Measurements from ENCODE around the gene THOP1. TPM values are rescaled to one million over a fixed set of nuclear protein-coding genes. Genes with fewer than 3 reads are reported as not detected.

Gene THOP1
- 100 to 1,000 TPM in 1 of 2 donors, 10 to 100 TPM in 1; 40.5 to 145 TPM for total RNA-seq

- Mint-ChIP-seq H3K27ac (peak within 1 kb of the TSS; percentile 73 to 96), H3K9me3 (no peaks in the 10 kb centered on the region), H3K36me3 (peaks cover 13 to 35% of the 10 kb centered on the region in 2 donors)
- DNase-seq (ENCODE audit: low spot score in 2 of 2) (peak; percentile 99), ATAC-seq (peak; percentile 84 to 86)
Observed at GRCh38 chr19:2785244-2785997, at the start of gene THOP1. THOP1 (plus strand) TSS chr19:2785503; CDS start chr19:2785663, 160 bp downstream.

- no peaks in the 10 kb centered on the region for H3K9me3 Mint-ChIP-seq
- no peak for ATAC-seq
Observed at GRCh38 chr19:2736550-2737190, 48.6 kb upstream of the THOP1 start.

GRCh38 chr19:2739602-2740313 is 45.5 kb upstream of the THOP1 start, which contains the start of gene SLC39A3:
SLC39A3 (minus strand) TSS chr19:2740017; CDS start chr19:2737257, 2,760 bp downstream.
- ATAC-seq, result peak; percentile 99
- Mint-ChIP-seq H3K36me3 (peaks cover 16 to 24% of the 10 kb centered on the region in 2 donors), H3K9me3 (no peaks in the 10 kb centered on the region), H3K27ac (peak within 1 kb of the TSS; percentile 75 to 77)
- DNase-seq (ENCODE audit: low spot score in 2 of 2), result peak; percentile 99 to 100

More at GRCh38 chr19:2736550-2737190, 48.6 kb upstream of the THOP1 start:
- peaks cover 16 to 24% of the 10 kb centered on the region in 2 donors for H3K36me3 Mint-ChIP-seq
- peak overlapping the region in 1 of 2 donors; percentile 36 for H3K27ac Mint-ChIP-seq
- no peak for DNase-seq (ENCODE audit: low spot score in 2 of 2)

- no peak overlapping the region for H3K27ac Mint-ChIP-seq
- ATAC-seq, result no peak
Observed at GRCh38 chr19:2740314-2740656, 45.0 kb upstream of the THOP1 start.

GRCh38 chr19:2743099-2743498 is 42.2 kb upstream of the THOP1 start:
- DNase-seq (ENCODE audit: low spot score in 2 of 2) (no peak), ATAC-seq (no peak)
- no peak overlapping the region for H3K27ac Mint-ChIP-seq
- H3K9me3 Mint-ChIP-seq, result no peaks in the 10 kb centered on the region
- peaks cover 5 to 11% of the 10 kb centered on the region in 2 donors for H3K36me3 Mint-ChIP-seq

More at GRCh38 chr19:2740314-2740656, 45.0 kb upstream of the THOP1 start:
- Mint-ChIP-seq H3K9me3 (no peaks in the 10 kb centered on the region), H3K36me3 (peaks cover 16 to 24% of the 10 kb centered on the region in 2 donors)
- DNase-seq (ENCODE audit: low spot score in 2 of 2), result no peak

GRCh38 chr19:2744113-2744512 is 41.2 kb upstream of the THOP1 start:
- no peak for ATAC-seq
- H3K9me3 Mint-ChIP-seq, result no peaks in the 10 kb centered on the region
- H3K36me3 Mint-ChIP-seq, result peaks cover 0 to 4% of the 10 kb centered on the region in 2 donors
- no peak for DNase-seq (ENCODE audit: low spot score in 2 of 2)
- H3K27ac Mint-ChIP-seq, result no peak overlapping the region

GRCh38 chr19:2747349-2747748 is 38.0 kb upstream of the THOP1 start:
- Mint-ChIP-seq H3K36me3 (no peaks in the 10 kb centered on the region), H3K9me3 (no peaks in the 10 kb centered on the region), H3K27ac (no peak overlapping the region)
- ATAC-seq (no peak), DNase-seq (ENCODE audit: low spot score in 2 of 2) (no peak)

- DNase-seq (ENCODE audit: low spot score in 2 of 2) (no peak), ATAC-seq (no peak)
- no peak overlapping the region for H3K27ac Mint-ChIP-seq
- no peaks in the 10 kb centered on the region for H3K9me3 Mint-ChIP-seq
- no peaks in the 10 kb centered on the region for H3K36me3 Mint-ChIP-seq
Observed at GRCh38 chr19:2750808-2751437, 34.4 kb upstream of the THOP1 start.

GRCh38 chr19:2751438-2751830 is 33.9 kb upstream of the THOP1 start:
- DNase-seq (ENCODE audit: low spot score in 2 of 2) (no peak), ATAC-seq (no peak)
- no peak overlapping the region for H3K27ac Mint-ChIP-seq
- H3K9me3 Mint-ChIP-seq, result no peaks in the 10 kb centered on the region
- H3K36me3 Mint-ChIP-seq, result no peaks in the 10 kb centered on the region

- Mint-ChIP-seq H3K27ac (no peak overlapping the region), H3K9me3 (no peaks in the 10 kb centered on the region), H3K36me3 (no peaks in the 10 kb centered on the region)
- DNase-seq (ENCODE audit: low spot score in 2 of 2) (no peak), ATAC-seq (no peak)
Observed at GRCh38 chr19:2754659-2755447, 30.4 kb upstream of the THOP1 start.

- H3K9me3 Mint-ChIP-seq, result no peaks in the 10 kb centered on the region
- DNase-seq (ENCODE audit: low spot score in 2 of 2) (no peak), ATAC-seq (no peak)
- no peaks in the 10 kb centered on the region for H3K36me3 Mint-ChIP-seq
- H3K27ac Mint-ChIP-seq, result peak overlapping the region in 1 of 2 donors; percentile 47
Observed at GRCh38 chr19:2755448-2755705, 29.9 kb upstream of the THOP1 start.

- peak overlapping the region in 1 of 2 donors; percentile 47 for H3K27ac Mint-ChIP-seq
- ATAC-seq, result no peak
- no peak for DNase-seq (ENCODE audit: low spot score in 2 of 2)
- no peaks in the 10 kb centered on the region for H3K9me3 Mint-ChIP-seq
- no peaks in the 10 kb centered on the region for H3K36me3 Mint-ChIP-seq
Observed at GRCh38 chr19:2755811-2756210, 29.5 kb upstream of the THOP1 start.

- Mint-ChIP-seq H3K9me3 (no peaks in the 10 kb centered on the region), H3K27ac (no peak overlapping the region), H3K36me3 (no peaks in the 10 kb centered on the region)
- DNase-seq (ENCODE audit: low spot score in 2 of 2), result no peak
- no peak for ATAC-seq
Observed at GRCh38 chr19:2756477-2756876, 28.8 kb upstream of the THOP1 start.

- Mint-ChIP-seq H3K36me3 (no peaks in the 10 kb centered on the region), H3K27ac (no peak overlapping the region), H3K9me3 (no peaks in the 10 kb centered on the region)
- DNase-seq (ENCODE audit: low spot score in 2 of 2), result no peak
- no peak for ATAC-seq
Observed at GRCh38 chr19:2756921-2757881, 28.1 kb upstream of the THOP1 start.

GRCh38 chr19:2758601-2759313 is 26.5 kb upstream of the THOP1 start:
- no peak for DNase-seq (ENCODE audit: low spot score in 2 of 2)
- H3K36me3 Mint-ChIP-seq, result no peaks in the 10 kb centered on the region
- ATAC-seq, result no peak
- H3K27ac Mint-ChIP-seq, result no peak overlapping the region
- H3K9me3 Mint-ChIP-seq, result no peaks in the 10 kb centered on the region
